Measurements from ENCODE around the gene TRIM45. TPM values are rescaled to one million over a fixed set of nuclear protein-coding genes. Genes with fewer than 3 reads are reported as not detected.
A peak's percentile ranks its signal among the peaks of the same experiment; 100 is the strongest.
"Not testable (repeated sequence)": the region's sequence is repeated elsewhere in the genome, so short reads cannot be mapped to it uniquely, and the experiment has no call there.

Gene TRIM45
- total RNA-seq, 1 experiment from 2014 or later: 2.4 TPM

GRCh38 chr1:117105722-117106121 lies 15.8 kb downstream of the TRIM45 start:
- no peak for DNase-seq (ENCODE audit: extremely low read depth, low read depth)

- no peak for DNase-seq (ENCODE audit: extremely low read depth, low read depth)
Measured at GRCh38 chr1:117104986-117105385, 16.6 kb downstream of the TRIM45 start.

GRCh38 chr1:117101858-117102257 lies 19.7 kb downstream of the TRIM45 start:
- not testable (repeated sequence) for DNase-seq (ENCODE audit: extremely low read depth, low read depth)

- no peak for DNase-seq (ENCODE audit: extremely low read depth, low read depth)
Measured at GRCh38 chr1:117101334-117101733, 20.2 kb downstream of the TRIM45 start.

GRCh38 chr1:117098287-117098890 lies 23.2 kb downstream of the TRIM45 start:
- no peak for DNase-seq (ENCODE audit: extremely low read depth, low read depth)

- DNase-seq (ENCODE audit: extremely low read depth, low read depth): no peak
Measured at GRCh38 chr1:117097443-117097842, 24.1 kb downstream of the TRIM45 start.

GRCh38 chr1:117096951-117097408 lies 24.6 kb downstream of the TRIM45 start:
- no peak for DNase-seq (ENCODE audit: extremely low read depth, low read depth)

- DNase-seq (ENCODE audit: extremely low read depth, low read depth): no peak
Measured at GRCh38 chr1:117094841-117095604, 26.5 kb downstream of the TRIM45 start.

GRCh38 chr1:117093870-117094621 lies 27.5 kb downstream of the TRIM45 start:
- DNase-seq (ENCODE audit: extremely low read depth, low read depth): peak; percentile 47

GRCh38 chr1:117093091-117093534 lies 28.4 kb downstream of the TRIM45 start:
- DNase-seq (ENCODE audit: extremely low read depth, low read depth): peak; percentile 81

GRCh38 chr1:117092594-117092993 lies 29.0 kb downstream of the TRIM45 start:
- no peak for DNase-seq (ENCODE audit: extremely low read depth, low read depth)

GRCh38 chr1:117089996-117090395 lies 31.6 kb downstream of the TRIM45 start:
- DNase-seq (ENCODE audit: extremely low read depth, low read depth): no peak

GRCh38 chr1:117087686-117088085 lies 33.9 kb downstream of the TRIM45 start:
- DNase-seq (ENCODE audit: extremely low read depth, low read depth): no peak

- DNase-seq (ENCODE audit: extremely low read depth, low read depth): no peak
Measured at GRCh38 chr1:117084231-117084630, 37.3 kb downstream of the TRIM45 start.

GRCh38 chr1:117079737-117080136 lies 41.8 kb downstream of the TRIM45 start:
- no peak for DNase-seq (ENCODE audit: extremely low read depth, low read depth)

GRCh38 chr1:117077267-117077666 lies 44.3 kb downstream of the TRIM45 start:
- peak; percentile 58 for DNase-seq (ENCODE audit: extremely low read depth, low read depth)

- no peak for DNase-seq (ENCODE audit: extremely low read depth, low read depth)
Measured at GRCh38 chr1:117076648-117077047, 44.9 kb downstream of the TRIM45 start.

GRCh38 chr1:117070124-117070523 lies 51.4 kb downstream of the TRIM45 start:
- peak; percentile 78 for DNase-seq (ENCODE audit: extremely low read depth, low read depth)

GRCh38 chr1:117069220-117069844 lies 52.2 kb downstream of the TRIM45 start:
- no peak for DNase-seq (ENCODE audit: extremely low read depth, low read depth)

GRCh38 chr1:117068580-117068979 lies 53.0 kb downstream of the TRIM45 start:
- DNase-seq (ENCODE audit: extremely low read depth, low read depth): no peak

Data from NCI-H460 (cell line).